ENCODE measurements around the gene ADAMTS2. TPM values are rescaled to one million over a fixed set of nuclear protein-coding genes. Genes with fewer than 3 reads are reported as not detected.

Gene ADAMTS2
- total and polyA plus RNA-seq, 2 of the 8 experiments (the other 6 are each of a cell fraction or from before 2014, with no cell fraction given) = 6.6 to 7.3 TPM

DNA sequence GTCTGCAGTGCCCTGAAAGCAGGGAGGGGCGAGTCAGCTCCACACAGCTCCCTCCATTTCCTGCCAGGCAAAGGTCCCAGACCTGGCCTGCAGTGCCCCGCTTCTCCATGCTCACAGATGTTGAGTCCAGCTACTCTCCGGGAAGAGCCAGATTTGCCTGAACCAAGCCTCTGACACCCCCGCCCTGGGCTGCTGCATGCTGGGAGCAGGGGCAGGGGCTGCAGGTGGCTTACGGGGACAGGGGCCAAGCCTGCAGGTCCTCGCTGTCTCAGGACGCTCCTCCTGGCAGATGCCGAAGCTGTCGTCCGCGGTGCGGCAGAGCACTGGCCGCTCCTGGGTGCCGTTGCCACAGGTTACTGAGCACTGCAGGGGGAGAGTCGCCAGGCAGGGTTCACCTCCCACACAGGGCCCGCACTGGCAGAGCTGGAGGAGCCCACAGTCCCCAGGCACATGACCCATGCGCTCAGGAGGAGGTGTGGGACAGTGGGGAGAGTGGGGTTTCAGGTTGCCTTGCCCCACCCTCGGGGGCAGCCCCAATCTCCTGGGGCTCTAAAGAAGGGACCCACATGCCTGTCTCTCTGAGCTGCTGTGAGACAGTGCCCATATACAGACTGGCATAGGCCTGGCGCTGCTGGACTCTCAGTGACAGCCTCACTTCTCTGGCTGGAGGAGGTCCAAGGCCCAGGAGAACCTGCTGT, 222.7 kb downstream of the ADAMTS2 start (continued):
- TF ChIP-seq, protein P1, sequence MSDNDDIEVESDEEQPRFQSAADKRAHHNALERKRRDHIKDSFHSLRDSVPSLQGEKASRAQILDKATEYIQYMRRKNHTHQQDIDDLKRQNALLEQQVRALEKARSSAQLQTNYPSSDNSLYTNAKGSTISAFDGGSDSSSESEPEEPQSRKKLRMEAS (IDR thresholded peaks at IDR 0.05) = no peak
- TF ChIP-seq SAP30 (IDR thresholded peaks at IDR 0.05; ENCODE audit: insufficient read depth, insufficient replicate concordance, low read length) (no peak), CHD2 (IDR thresholded peaks at IDR 0.05; ENCODE audit: low read length) (no peak), SIN3A (conservative IDR thresholded peaks at IDR 0.05 in 1 of 2, IDR thresholded peaks at IDR 0.05 in 1 of 2; ENCODE audit: low read depth in 1 of 2, low read length in 2 of 2) (no peak), RBBP5 (IDR thresholded peaks at IDR 0.05; ENCODE audit: borderline replicate concordance, low read depth, low read length) (no peak), CEBPB (IDR thresholded peaks at IDR 0.05; ENCODE audit: low read depth, low read length) (no peak), NANOG (IDR thresholded peaks at IDR 0.05; ENCODE audit: insufficient read depth, low read depth, low read length, poor library complexity, severe bottlenecking) (no peak), CBX5 (IDR thresholded peaks at IDR 0.05; ENCODE audit: low read depth, low read length) (no peak)
- TF ChIP-seq, protein P2, sequence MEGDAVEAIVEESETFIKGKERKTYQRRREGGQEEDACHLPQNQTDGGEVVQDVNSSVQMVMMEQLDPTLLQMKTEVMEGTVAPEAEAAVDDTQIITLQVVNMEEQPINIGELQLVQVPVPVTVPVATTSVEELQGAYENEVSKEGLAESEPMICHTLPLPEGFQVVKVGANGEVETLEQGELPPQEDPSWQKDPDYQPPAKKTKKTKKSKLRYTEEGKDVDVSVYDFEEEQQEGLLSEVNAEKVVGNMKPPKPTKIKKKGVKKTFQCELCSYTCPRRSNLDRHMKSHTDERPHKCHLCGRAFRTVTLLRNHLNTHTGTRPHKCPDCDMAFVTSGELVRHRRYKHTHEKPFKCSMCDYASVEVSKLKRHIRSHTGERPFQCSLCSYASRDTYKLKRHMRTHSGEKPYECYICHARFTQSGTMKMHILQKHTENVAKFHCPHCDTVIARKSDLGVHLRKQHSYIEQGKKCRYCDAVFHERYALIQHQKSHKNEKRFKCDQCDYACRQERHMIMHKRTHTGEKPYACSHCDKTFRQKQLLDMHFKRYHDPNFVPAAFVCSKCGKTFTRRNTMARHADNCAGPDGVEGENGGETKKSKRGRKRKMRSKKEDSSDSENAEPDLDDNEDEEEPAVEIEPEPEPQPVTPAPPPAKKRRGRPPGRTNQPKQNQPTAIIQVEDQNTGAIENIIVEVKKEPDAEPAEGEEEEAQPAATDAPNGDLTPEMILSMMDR (IDR thresholded peaks at IDR 0.05; ENCODE audit: control extremely low read depth in 1 of 3, insufficient read depth in 1 of 3, low read depth in 1 of 3, low read length in 3 of 3) = no peak
